ENCODE data around the gene MPC1. TPM values are rescaled to one million over a fixed set of nuclear protein-coding genes. Genes with fewer than 3 reads are reported as not detected.

The MPC1 gene
- total and polyA plus RNA-seq, 2 experiments from 2014 or later: 15.5 to 39.4 TPM

DNA sequence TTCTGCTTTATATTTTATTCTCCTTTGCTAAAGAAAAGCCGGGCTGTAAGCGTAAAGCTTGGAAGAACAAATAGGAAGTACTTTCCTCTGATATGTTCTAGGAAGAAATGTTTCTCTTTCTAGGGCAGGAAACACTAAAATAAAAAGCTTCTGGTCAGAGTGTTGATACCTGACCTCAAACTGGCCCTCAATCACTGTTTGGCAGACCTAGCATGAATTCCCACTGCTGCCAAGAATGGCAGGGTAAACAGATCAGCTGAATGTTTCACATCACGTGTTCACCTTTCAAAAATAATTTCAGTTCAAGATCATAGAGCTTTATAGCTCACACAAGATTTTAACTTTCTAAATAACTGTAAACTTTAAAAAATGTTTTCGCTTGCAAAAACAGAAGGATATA lies 2.9 kb downstream of the MPC1 start (continued):
- TF ChIP-seq, protein P1, sequence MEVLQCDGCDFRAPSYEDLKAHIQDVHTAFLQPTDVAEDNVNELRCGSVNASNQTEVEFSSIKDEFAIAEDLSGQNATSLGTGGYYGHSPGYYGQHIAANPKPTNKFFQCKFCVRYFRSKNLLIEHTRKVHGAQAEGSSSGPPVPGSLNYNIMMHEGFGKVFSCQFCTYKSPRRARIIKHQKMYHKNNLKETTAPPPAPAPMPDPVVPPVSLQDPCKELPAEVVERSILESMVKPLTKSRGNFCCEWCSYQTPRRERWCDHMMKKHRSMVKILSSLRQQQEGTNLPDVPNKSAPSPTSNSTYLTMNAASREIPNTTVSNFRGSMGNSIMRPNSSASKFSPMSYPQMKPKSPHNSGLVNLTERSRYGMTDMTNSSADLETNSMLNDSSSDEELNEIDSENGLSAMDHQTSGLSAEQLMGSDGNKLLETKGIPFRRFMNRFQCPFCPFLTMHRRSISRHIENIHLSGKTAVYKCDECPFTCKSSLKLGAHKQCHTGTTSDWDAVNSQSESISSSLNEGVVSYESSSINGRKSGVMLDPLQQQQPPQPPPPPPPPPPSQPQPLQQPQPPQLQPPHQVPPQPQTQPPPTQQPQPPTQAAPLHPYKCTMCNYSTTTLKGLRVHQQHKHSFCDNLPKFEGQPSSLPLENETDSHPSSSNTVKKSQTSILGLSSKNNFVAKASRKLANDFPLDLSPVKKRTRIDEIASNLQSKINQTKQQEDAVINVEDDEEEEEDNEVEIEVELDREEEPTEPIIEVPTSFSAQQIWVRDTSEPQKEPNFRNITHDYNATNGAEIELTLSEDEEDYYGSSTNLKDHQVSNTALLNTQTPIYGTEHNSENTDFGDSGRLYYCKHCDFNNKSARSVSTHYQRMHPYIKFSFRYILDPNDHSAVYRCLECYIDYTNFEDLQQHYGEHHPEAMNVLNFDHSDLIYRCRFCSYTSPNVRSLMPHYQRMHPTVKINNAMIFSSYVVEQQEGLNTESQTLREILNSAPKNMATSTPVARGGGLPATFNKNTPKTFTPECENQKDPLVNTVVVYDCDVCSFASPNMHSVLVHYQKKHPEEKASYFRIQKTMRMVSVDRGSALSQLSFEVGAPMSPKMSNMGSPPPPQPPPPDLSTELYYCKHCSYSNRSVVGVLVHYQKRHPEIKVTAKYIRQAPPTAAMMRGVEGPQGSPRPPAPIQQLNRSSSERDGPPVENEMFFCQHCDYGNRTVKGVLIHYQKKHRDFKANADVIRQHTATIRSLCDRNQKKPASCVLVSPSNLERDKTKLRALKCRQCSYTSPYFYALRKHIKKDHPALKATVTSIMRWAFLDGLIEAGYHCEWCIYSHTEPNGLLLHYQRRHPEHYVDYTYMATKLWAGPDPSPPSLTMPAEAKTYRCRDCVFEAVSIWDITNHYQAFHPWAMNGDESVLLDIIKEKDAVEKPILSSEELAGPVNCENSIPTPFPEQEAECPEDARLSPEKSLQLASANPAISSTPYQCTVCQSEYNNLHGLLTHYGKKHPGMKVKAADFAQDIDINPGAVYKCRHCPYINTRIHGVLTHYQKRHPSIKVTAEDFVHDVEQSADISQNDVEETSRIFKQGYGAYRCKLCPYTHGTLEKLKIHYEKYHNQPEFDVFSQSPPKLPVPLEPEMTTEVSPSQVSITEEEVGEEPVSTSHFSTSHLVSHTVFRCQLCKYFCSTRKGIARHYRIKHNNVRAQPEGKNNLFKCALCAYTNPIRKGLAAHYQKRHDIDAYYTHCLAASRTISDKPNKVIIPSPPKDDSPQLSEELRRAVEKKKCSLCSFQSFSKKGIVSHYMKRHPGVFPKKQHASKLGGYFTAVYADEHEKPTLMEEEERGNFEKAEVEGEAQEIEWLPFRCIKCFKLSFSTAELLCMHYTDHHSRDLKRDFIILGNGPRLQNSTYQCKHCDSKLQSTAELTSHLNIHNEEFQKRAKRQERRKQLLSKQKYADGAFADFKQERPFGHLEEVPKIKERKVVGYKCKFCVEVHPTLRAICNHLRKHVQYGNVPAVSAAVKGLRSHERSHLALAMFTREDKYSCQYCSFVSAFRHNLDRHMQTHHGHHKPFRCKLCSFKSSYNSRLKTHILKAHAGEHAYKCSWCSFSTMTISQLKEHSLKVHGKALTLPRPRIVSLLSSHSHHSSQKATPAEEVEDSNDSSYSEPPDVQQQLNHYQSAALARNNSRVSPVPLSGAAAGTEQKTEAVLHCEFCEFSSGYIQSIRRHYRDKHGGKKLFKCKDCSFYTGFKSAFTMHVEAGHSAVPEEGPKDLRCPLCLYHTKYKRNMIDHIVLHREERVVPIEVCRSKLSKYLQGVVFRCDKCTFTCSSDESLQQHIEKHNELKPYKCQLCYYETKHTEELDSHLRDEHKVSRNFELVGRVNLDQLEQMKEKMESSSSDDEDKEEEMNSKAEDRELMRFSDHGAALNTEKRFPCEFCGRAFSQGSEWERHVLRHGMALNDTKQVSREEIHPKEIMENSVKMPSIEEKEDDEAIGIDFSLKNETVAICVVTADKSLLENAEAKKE (CRISPR knock-in tag; IDR thresholded peaks at IDR 0.05): no peak
- no peak for TF ChIP-seq STAT1 (IDR thresholded peaks at IDR 0.05; ENCODE audit: unreplicated experiment)
- TF ChIP-seq EZH2 (IDR thresholded peaks at IDR 0.05; ENCODE audit: low read depth, unreplicated experiment): no peak
- TF ChIP-seq JUNB (IDR thresholded peaks at IDR 0.05; ENCODE audit: unreplicated experiment): no peak
- no peak for TF ChIP-seq NANOG (IDR thresholded peaks at IDR 0.05; ENCODE audit: borderline replicate concordance)
- no peak for TF ChIP-seq EZH2phosphoT487 (IDR thresholded peaks at IDR 0.05; ENCODE audit: unreplicated experiment)
- TF ChIP-seq, protein P2, sequence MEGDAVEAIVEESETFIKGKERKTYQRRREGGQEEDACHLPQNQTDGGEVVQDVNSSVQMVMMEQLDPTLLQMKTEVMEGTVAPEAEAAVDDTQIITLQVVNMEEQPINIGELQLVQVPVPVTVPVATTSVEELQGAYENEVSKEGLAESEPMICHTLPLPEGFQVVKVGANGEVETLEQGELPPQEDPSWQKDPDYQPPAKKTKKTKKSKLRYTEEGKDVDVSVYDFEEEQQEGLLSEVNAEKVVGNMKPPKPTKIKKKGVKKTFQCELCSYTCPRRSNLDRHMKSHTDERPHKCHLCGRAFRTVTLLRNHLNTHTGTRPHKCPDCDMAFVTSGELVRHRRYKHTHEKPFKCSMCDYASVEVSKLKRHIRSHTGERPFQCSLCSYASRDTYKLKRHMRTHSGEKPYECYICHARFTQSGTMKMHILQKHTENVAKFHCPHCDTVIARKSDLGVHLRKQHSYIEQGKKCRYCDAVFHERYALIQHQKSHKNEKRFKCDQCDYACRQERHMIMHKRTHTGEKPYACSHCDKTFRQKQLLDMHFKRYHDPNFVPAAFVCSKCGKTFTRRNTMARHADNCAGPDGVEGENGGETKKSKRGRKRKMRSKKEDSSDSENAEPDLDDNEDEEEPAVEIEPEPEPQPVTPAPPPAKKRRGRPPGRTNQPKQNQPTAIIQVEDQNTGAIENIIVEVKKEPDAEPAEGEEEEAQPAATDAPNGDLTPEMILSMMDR (conservative IDR thresholded peaks at IDR 0.05; ENCODE audit: low read depth in 2 of 2): no peak
- TF ChIP-seq, protein P3, sequence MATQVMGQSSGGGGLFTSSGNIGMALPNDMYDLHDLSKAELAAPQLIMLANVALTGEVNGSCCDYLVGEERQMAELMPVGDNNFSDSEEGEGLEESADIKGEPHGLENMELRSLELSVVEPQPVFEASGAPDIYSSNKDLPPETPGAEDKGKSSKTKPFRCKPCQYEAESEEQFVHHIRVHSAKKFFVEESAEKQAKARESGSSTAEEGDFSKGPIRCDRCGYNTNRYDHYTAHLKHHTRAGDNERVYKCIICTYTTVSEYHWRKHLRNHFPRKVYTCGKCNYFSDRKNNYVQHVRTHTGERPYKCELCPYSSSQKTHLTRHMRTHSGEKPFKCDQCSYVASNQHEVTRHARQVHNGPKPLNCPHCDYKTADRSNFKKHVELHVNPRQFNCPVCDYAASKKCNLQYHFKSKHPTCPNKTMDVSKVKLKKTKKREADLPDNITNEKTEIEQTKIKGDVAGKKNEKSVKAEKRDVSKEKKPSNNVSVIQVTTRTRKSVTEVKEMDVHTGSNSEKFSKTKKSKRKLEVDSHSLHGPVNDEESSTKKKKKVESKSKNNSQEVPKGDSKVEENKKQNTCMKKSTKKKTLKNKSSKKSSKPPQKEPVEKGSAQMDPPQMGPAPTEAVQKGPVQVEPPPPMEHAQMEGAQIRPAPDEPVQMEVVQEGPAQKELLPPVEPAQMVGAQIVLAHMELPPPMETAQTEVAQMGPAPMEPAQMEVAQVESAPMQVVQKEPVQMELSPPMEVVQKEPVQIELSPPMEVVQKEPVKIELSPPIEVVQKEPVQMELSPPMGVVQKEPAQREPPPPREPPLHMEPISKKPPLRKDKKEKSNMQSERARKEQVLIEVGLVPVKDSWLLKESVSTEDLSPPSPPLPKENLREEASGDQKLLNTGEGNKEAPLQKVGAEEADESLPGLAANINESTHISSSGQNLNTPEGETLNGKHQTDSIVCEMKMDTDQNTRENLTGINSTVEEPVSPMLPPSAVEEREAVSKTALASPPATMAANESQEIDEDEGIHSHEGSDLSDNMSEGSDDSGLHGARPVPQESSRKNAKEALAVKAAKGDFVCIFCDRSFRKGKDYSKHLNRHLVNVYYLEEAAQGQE (IDR thresholded peaks at IDR 0.05; ENCODE audit: unreplicated experiment): no peak
- no peak for TF ChIP-seq POLR2AphosphoS5 (IDR thresholded peaks at IDR 0.05; ENCODE audit: low read depth)
- no peak for TF ChIP-seq CREB1 (CRISPR knock-in tag; IDR thresholded peaks at IDR 0.05; ENCODE audit: low read depth)
- TF ChIP-seq, protein P4, sequence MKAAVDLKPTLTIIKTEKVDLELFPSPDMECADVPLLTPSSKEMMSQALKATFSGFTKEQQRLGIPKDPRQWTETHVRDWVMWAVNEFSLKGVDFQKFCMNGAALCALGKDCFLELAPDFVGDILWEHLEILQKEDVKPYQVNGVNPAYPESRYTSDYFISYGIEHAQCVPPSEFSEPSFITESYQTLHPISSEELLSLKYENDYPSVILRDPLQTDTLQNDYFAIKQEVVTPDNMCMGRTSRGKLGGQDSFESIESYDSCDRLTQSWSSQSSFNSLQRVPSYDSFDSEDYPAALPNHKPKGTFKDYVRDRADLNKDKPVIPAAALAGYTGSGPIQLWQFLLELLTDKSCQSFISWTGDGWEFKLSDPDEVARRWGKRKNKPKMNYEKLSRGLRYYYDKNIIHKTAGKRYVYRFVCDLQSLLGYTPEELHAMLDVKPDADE (IDR thresholded peaks at IDR 0.05): no peak

Measured in GM23338 (cell line).